DMS114 treated with DMSO at 0.1 percent for 48 hours (cell line): Measurements from ENCODE around the gene NDUFA13.

Experiments
- DNase-seq: peaks from one replicate; lab custom pipeline; 2025; ENCODE audit not compliant: unreplicated experiment; lab: John Stamatoyannopoulos, UW

Gene NDUFA13

DNA sequence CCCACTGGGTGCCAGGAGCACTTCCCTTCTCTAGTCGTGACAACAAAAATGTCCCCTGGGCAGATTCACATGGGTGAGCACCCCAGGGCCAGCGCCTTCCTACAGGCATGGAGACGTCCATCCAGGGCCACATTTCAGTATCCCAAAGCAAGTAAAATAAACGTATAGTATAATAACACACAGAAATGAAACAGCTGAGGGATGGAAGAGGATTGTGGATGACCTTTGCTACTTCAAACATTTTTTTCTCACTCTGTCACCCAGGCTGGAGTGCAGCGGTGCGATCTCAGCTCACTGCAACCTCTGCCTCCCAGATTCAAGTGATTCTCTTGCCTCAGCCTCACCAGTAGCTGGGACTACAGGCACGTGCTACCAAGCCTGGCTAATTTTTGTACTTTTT lies 50.3 kb downstream of the NDUFA13 start:
- DNase-seq, result no peak

DNA sequence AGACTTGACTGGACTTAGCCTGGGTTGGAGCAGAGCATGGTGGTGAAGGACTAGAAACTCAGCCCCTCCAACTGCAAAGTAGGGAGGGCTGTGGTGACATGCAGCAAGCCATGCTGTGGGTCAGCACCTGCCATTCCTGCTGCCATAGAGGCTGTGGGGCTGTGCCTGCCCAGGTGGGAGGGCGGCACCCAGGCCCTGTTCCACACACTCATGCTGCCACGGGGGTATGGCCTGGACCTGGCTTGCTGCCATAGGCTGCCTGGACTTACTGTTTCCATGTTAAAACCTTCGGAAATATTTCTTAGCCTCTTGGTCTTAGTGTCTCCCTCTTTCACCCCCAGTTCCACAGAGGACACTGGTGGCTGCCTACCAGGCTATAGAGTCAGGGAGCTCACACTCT lies 51.4 kb downstream of the NDUFA13 start:
- DNase-seq, result no peak

DNA sequence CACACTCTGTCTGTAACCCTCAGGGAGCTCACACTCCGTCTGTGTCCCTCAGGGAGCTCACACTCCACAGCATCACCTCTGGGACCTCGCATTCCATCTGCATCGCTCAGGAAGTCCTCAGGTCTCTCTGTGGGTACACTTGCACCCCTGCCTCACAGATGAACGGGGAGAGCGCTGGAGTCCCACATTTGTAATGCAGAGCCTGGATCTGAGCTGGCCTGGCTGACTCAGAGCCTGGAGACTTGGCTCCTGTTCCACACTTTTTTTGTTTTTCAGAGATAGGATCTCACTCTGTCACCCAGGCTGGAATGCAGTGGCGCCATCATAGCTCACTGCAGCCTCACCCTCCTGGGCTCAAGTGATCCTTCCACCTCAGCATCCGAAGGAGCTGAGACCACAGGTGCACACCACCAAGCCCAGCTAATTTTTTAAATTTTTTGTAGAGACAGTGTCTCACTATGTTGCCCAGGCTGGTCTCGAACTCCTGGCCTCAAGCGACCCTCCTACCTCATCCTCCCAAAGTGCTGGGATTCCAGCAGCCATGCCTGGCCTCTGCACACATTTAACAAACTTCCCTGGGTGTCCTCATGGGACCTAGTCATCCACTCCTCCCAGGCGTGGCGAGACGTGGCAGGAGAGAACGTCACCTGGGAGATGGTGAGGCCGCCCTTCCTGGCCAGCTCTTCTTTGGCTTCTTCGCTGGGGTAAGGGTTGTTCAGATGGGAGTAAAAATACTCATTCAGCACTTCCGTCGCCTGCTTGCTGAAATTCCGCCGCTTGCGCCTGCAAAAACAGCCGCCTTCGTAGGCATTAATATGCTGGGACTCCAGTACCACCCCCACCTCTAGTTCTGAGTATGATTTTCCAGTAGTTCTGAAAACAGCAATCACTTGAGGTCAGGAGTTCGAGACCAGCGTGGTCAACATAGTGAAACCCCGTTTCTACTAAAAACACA lies 53.1 kb downstream of the NDUFA13 start:
- no peak for DNase-seq

DNA sequence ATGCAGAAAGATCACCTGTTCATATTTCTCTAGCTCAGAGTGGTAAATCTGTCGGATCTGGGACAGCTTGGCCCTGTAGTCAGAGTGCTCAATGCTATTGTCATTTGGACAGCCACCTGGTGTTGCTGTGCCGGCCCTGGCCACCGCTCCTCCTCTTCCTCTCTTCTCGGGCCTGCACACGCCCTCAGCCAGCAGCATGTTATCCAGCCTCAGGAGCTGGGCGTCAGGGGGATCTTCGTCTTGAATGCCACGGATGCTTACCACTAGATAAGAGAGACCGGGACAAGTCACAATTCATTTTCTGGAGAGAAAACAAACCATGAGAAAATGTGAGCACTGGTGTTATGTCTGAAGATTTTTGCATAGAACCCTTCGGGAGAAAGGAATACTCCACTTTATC lies 54.5 kb downstream of the NDUFA13 start:
- DNase-seq, result no peak

DNA sequence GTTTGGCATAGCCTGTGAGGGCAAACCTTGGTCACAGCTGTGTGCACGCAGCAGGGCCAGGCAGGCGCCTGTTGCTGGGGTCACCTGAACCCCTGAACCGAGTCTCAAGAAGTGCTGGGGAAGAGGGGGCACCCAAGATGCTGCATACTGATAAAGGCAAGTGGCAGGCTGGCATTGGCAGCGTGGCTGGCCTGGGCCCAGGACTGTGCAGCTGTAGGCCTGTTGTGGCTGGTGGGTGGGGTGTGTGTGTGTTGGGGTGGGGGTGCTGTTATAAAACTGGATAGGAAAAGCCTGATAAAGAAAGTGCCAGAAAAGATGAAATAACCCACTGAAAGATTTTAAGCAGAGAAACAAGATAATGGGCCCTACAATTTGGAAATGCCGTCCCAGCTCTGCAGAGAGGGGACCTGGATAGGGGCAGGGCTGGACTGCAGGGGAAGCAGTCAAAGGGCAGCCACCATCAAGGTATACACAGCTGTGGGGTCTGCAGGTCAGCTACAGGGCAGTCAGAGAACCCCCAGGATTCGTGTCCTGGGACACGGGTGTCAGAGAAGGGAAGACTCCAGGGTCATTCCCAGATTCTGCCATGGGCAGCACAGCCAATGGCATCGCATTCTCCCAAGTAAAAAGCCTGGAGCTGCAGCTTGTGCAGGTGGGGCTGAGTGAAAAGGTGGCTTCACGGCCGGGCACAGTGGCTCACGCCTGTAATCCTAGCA lies 55.2 kb downstream of the NDUFA13 start:
- no peak for DNase-seq

DNA sequence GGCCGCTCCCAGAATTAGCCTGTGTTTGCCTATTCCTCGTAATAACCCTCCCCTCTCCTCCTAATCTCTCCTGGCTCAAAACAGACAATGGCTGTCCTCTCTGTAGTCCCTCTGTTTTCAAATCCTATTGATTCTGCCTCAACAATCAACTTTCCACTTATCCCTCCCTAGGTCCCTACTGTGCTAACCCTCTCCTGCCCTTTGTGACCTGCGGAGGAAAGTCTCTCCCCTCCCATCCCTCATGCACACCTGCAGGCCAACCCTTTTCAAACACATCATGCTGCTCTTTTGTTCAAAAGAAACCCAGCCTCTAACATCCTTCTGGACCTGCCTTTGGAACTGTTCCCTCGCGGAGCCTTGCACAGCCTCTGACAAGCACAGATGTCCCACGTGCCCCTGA lies 59.4 kb downstream of the NDUFA13 start:
- no peak for DNase-seq
